Measurements from ENCODE around the gene CLTB.

Gene CLTB

DNA sequence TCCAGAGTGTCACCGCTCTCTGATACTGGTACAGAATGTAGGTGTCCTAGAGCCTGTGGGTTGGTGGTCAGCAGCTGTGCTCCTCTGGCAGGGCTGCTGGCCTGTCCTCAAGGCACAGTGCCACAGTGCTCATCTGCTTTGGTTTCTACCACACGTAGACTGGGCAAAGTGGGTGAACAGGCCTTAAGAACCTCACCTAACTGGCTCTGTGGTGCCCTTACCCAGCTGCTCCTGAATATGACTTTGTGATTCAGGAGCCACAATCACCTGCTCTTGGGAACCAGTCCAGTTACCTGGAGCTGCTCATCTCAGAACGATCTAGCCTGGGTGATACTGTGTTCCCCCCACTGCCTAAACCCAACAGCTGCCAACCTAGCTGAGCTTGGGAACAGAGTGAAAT lies 34.4 kb downstream of the CLTB start:
- DNase-seq = no peak

- no peak for DNase-seq
Observed at GRCh38 chr5:176381423-176381822, 34.9 kb downstream of the CLTB start.

DNA sequence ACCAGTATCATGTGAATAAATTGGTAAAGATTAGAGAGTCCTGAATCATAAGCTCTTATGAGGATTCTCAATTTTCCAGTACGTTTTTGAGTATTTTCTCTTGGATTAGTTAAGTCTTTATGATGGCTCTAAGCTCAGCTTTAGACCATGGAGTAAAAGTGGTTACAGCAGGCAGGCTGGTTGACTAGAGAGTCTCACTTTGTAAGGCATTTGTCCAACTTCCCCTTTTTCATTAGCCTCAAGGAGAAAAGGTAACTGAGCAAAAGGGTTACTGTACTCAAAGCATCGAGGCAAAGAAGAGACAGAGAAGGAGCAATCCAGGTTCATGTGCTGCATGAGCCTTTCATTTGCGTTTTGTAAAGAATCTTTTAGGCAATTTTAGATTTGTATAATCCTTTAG lies 36.5 kb downstream of the CLTB start:
- DNase-seq = peak; percentile 1

DNA sequence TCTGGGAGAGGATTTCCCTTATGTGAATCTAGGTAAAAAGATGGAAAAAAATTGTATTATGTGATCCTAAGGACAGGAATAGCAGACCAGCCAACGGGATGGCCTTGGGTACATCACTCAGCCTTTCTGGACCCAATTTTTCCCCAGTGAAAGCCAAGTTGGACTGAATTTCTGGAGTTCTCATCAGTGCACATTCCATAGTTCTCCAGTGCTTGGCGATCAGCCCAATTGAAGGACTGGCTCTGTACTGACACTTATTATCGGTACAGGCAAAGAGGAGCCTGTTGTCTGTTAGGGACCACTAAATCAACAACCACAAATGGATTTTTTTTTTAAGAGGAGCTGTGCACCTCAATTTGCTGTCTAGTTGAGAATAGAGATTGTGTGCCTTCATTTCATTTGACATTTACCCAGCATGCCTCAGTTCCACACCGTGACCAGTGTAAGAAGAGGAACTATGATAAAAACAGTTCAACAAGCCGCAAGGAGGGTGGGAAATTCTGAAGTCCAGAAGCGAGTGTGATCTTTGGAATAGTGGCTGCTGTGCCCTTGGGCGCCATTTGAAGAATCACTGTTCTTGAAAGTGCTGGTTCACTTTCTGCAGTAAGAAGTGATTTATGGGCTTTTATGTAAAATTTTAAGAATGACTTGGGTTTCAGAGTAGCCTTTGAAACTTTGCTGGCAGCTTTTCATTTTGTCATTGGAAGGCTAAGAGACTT lies 43.1 kb downstream of the CLTB start:
- no peak for DNase-seq

DNA sequence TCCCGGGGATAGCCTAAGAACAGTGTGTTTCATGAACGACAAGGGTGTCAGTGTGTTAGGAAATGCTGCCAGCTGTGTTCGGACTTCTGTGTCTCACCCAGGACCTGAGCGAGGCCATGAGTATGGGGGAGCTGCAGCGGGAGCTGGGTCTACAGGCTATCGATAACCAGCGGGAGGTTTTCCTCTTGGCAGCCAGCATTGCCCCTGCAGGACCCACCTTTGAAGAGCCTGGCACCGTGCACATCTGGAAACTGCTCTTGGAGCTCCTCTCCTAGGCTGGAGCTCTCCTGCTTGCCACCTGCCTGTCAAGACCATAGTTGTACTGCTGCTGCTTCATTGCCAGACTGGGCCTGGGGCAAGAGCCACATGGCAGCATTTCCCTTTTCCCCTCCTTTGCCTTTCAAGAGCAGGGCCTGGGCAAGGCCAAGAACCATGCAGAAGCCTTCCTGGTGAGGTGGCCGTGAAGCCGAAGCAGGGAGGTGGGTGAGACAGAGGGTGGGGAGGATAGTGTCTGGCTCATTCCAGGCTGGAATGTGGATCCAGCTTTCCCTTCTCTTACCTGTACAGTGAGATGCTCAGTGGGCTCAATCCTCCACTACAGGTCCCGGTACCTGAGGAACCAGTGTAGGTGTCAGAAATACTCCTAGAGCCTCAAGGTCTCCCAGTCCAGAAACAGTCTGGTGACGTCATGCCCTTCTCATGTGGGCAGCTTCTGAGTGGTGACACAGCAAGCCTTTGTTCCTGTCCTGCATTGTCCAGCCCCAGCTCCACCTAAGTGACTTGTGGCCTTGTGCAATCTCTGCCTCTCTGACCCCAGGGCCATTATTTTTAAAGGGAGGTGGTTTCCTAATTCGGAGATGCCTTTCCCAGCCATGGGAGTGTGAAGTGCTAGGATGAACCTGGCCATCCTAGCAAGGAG lies 44.5 kb downstream of the CLTB start:
- no peak for DNase-seq

GRCh38 chr5:176369934-176370711 lies 46.2 kb downstream of the CLTB start:
- no peak for DNase-seq

DNA sequence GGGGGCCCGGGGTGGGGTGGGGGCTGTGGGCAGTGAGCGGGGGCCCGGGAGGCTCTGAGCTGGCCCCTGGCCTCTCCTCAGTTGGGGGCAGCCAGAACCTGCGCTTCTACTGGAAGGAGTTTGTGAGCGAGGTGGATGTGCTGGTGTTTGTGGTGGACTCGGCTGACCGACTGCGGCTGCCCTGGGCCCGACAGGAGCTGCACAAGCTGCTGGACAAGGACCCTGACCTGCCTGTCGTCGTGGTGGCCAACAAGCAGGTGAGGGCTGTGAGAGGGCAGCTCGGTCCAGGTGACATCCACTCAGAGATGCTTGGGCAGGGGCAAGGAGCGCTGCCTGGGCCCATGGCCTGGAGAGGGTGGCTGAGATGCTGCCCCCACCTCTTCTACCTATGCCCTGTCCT lies 47.6 kb downstream of the CLTB start:
- DNase-seq = no peak

GRCh38 chr5:176366232-176366894 lies 50.0 kb downstream of the CLTB start:
- no peak for DNase-seq

DNA sequence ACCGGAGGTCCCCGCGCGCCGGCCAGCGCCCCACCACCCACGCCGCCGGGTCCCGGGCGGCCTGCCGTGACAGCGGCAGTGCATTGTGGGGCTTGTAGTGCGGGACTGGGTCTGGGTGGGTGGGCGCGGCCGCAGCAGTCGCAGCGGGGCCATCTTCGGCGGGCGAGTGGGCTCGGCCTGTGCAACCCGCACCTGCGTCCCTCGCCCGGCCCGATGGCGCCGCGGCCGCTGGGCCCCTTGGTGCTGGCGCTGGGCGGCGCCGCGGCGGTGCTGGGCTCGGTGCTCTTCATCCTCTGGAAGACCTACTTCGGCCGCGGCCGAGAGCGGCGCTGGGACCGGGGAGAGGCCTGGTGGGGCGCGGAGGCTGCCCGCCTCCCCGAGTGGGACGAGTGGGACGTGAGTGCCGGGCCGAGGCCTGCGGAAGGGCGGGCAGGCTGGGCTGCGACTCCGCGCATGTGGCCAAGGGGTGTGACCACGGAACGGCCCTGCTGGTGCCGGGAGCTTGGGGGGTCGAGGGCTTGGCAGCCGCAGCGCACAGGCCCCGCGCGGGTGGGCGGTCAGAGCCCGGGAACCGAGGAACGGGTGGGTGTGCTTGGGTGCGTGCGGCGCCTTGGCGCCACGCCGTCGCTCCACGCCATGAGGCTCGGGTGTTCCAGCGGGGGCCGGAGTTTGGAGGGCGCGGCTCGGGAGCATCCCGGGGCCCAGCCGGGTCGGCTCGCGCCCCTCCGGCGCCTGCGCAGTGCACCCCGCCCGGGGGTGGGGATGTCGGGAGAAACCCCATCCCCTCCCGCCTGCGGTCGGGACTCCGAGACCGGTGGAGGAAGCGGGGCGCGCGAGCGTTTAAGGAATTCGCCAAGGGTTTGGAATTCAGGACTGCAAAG lies 50.7 kb downstream of the CLTB start, which contains the start of gene ARL10:
TSS of gene ARL10 (plus strand) at position 137 of the 881 bp plus-strand sequence. CDS start at position 214, 77 bp downstream.
- DNase-seq = no peak

- DNase-seq = no peak
Observed at GRCh38 chr5:176364765-176365350, 51.5 kb downstream of the CLTB start.

GRCh38 chr5:176362233-176362490 lies 54.2 kb downstream of the CLTB start:
- no peak for DNase-seq

GRCh38 chr5:176361437-176362232 lies 54.7 kb downstream of the CLTB start, which contains the start of gene KIAA1191:
TSS of gene KIAA1191 (minus strand) at chr5:176361764. CDS start at chr5:176359508, 2,256 bp downstream.
- DNase-seq = peak; percentile 60

- no peak for DNase-seq
Observed at GRCh38 chr5:176360894-176361436, 55.4 kb downstream of the CLTB start.

- DNase-seq = no peak
Observed at GRCh38 chr5:176359658-176360057, 56.7 kb downstream of the CLTB start.

DNA sequence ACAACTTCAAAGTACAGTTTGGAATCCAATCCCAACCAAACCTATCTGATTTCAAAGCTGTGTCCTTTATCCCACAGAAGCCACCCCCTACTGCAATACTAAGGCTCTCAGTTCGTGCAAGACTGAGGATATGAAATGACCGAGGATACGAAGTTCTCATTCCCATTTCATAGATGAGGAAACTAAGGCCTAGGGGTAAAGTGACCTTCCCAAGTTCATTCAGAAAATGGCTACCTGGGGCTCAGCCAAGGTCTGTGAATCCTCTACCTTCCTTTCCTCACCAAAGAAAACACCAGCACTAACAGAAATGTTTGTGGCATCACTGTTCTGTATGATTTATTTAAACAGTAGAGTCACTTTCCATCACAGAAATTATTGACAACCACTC lies 60.2 kb downstream of the CLTB start:
- DNase-seq = no peak

- DNase-seq = no peak
Observed at GRCh38 chr5:176355400-176356178, 60.8 kb downstream of the CLTB start.

GRCh38 chr5:176353533-176353932 lies 62.8 kb downstream of the CLTB start:
- DNase-seq = no peak

GRCh38 chr5:176352116-176352878 lies 64.0 kb downstream of the CLTB start:
- DNase-seq = no peak

- no peak for DNase-seq
Observed at GRCh38 chr5:176350416-176350815, 65.9 kb downstream of the CLTB start.
